GM12864 (cell line): ENCODE measurements around the gene PRDX6.

Experiments used
- DNase-seq: peaks from one replicate; pipeline ENCODE4 v3.0.0-alpha.2; 2011; ENCODE audit warnings: low read depth
- H3K4me3 ChIP-seq: 2 replicates; pipeline ENCODE4 v1.5.1; 2011; ENCODE audit warnings: mild to moderate bottlenecking, low read depth, low read length, control low read depth
- CTCF ChIP-seq: IDR thresholded peaks from 2 replicates; pipeline ENCODE4 v1.5.1; 2011; ENCODE audit warnings: low read depth, mild to moderate bottlenecking, moderate library complexity, low read length, control low read depth, inconsistent platforms; ENCODE audit errors: missing control alignments

The PRDX6 gene

GRCh38 chr1:173476197-173476664 lies 904 bp upstream of the PRDX6 start:
- H3K4me3 ChIP-seq: peak overlapping the region; percentile 99
- TF ChIP-seq CTCF: no peak
- DNase-seq: no peak

GRCh38 chr1:173476665-173477285 lies 360 bp upstream of the PRDX6 start:
- DNase-seq: peak; percentile 80
- peak overlapping the region; percentile 99 for H3K4me3 ChIP-seq
- no peak for TF ChIP-seq CTCF

GRCh38 chr1:173478094-173478674 lies 1.0 kb downstream of the PRDX6 start:
- DNase-seq: no peak
- TF ChIP-seq CTCF: no peak
- peak overlapping the region; percentile 88 for H3K4me3 ChIP-seq

DNA sequence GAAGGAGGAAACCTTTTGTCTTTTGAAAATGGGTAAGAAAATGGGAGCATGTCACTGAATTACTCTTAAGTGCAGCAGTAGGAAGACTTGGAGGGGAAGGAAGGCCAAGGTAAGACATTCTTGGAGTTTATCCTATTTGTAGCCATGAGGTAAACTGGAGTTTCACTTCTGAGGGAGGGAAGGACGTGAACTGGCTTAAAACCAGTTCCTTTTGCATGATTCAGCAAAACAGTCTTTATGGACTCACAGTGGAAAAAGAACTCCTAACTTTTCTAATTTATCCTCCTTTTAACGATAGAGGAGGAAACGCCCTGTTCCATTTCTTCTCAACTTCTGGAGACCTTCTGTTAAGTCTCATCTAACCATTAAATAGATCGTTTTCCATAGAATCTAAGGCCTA lies 2.5 kb downstream of the PRDX6 start:
- no peak for TF ChIP-seq CTCF
- no peak overlapping the region for H3K4me3 ChIP-seq
- no peak for DNase-seq

- TF ChIP-seq CTCF: no peak
- no peak for DNase-seq
Observed at GRCh38 chr1:173481195-173481772, 4.1 kb downstream of the PRDX6 start.

DNA sequence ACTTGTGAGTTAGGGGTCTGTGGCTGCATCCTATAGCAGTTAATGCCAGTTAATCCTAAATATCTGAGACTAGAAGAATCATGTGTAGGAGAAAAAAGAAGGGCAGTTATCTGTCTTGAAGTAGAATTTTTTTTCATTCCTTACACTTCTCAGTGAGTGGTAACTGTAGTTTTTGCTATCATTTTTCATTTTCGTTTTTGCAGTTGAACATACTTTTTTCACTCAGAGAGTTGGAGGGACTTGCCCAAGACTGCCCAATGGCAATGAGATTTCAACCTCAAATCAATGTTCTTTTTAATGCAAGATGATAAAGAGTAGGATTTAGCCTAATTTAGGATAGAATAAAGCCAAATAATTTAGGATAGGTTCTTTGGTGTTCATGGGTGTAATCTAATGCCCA lies 5.5 kb downstream of the PRDX6 start:
- no peak for TF ChIP-seq CTCF
- DNase-seq: no peak
- H3K4me3 ChIP-seq: no peak overlapping the region

More at GRCh38 chr1:173481195-173481772, 4.1 kb downstream of the PRDX6 start:
- no peak overlapping the region for H3K4me3 ChIP-seq
